H1 (cell line): ENCODE results near the gene SEC14L6. TPM values are rescaled to one million over a fixed set of nuclear protein-coding genes. Genes with fewer than 3 reads are reported as not detected.

Source experiments
- CTCF ChIA-PET: fragments of 300-600 bp; sonication (Branson Sonifier 250); formaldehyde crosslinking; loops from one replicate; lab custom pipeline; 2021; ENCODE audit not compliant: partially characterized antibody; lab: Charles Lee
- POLR2A ChIA-PET: fragments of 300-600 bp; sonication (Branson Sonifier 250); formaldehyde crosslinking; loops from one replicate; lab custom pipeline; 2021; ENCODE audit warnings: inconsistent platforms; ENCODE audit not compliant: partially characterized antibody; lab: Charles Lee
- DNase-seq, 2 experiments: peaks; one replicate each; pipeline versions ENCODE4 v3.0.0 to v3.0.0-alpha.2; 2010 to 2022; ENCODE audit warnings: low spot score in 2 of 2, low read depth in 1 of 2, mixed read lengths in 1 of 2
- FAIRE-seq: peaks from 2 replicates; lab custom pipeline; 2011; peaks lifted over from hg19 to GRCh38; lab: Jason Lieb, UNC
- H2AFZ ChIP-seq: 2 replicates; pipeline ENCODE4 v1.8.1; 2012; ENCODE audit warnings: low read length, inconsistent platforms
- H2AK5ac ChIP-seq: 2 replicates; pipeline ENCODE4 v1.6.1; 2013; ENCODE audit warnings: low read depth, low read length
- H2BK120ac ChIP-seq: replicated peaks from 2 replicates; pipeline ENCODE3; 2013; ENCODE audit warnings: low read depth, low read length, inconsistent platforms
- H2BK12ac ChIP-seq: 2 replicates; pipeline ENCODE4 v1.6.1; 2013; ENCODE audit warnings: low read depth, low read length
- H2BK15ac ChIP-seq: 2 replicates; pipeline ENCODE4 v1.6.1; 2013; ENCODE audit warnings: low read length
- H2BK20ac ChIP-seq: 2 replicates; pipeline ENCODE4 v1.6.1; 2013; ENCODE audit warnings: low read length
- H2BK5ac ChIP-seq: 2 replicates; pipeline ENCODE4 v1.6.1; 2013; ENCODE audit warnings: low read depth, low read length
- H3K14ac ChIP-seq: 2 replicates; pipeline ENCODE4 v1.6.1; 2013; ENCODE audit warnings: inconsistent platforms; ENCODE audit not compliant: insufficient read length
- H3K18ac ChIP-seq: 2 replicates; pipeline ENCODE4 v1.6.1; 2013; ENCODE audit warnings: low read length; ENCODE audit errors: extremely low read depth
- H3K23ac ChIP-seq: 2 replicates; pipeline ENCODE4 v1.6.1; 2013; ENCODE audit warnings: inconsistent platforms; ENCODE audit not compliant: insufficient read length
- H3K23me2 ChIP-seq: 2 replicates; pipeline ENCODE4 v1.6.1; 2013; ENCODE audit warnings: low read depth, low read length
- H3K27ac ChIP-seq: 2 replicates; pipeline ENCODE4 v1.6.1; 2011; ENCODE audit warnings: low read depth, low read length, inconsistent platforms
- H3K27me3 ChIP-seq, 4 experiments: replicated peaks in 1 of 4; 1 replicate in 1 of 4; 2 replicates in 3 of 4; pipeline versions ENCODE4 v1.6.1 to v1.8.1; 2011 to 2013; ENCODE audit warnings: low read length in 3 of 4, mild to moderate bottlenecking in 3 of 4, inconsistent platforms in 2 of 4, mixed read lengths in 2 of 4, moderate library complexity in 1 of 4; ENCODE audit not compliant: control insufficient read depth in 3 of 4, insufficient read depth in 3 of 4; ENCODE audit errors: extremely low read depth in 1 of 4
- H3K36me3 ChIP-seq, 4 experiments: 2 replicates each; pipeline versions ENCODE4 v1.6.1 to v1.8.1; 2011 to 2013; ENCODE audit warnings: mild to moderate bottlenecking in 4 of 4, low read length in 3 of 4, moderate library complexity in 2 of 4, control low read depth in 1 of 4, inconsistent platforms in 1 of 4; ENCODE audit not compliant: insufficient read depth in 4 of 4, control insufficient read depth in 2 of 4
- H3K4ac ChIP-seq: replicated peaks from 2 replicates; pipeline ENCODE3; 2013; ENCODE audit warnings: low read length, low read depth, mixed read lengths, inconsistent platforms; ENCODE audit not compliant: insufficient read length
- H3K4me1 ChIP-seq, 4 experiments: replicated peaks in 1 of 4; 1 replicate in 1 of 4; 2 replicates in 3 of 4; pipeline versions ENCODE4 v1.6.1 to v1.8.1; 2011 to 2013; ENCODE audit warnings: low read length in 3 of 4, inconsistent platforms in 2 of 4, mixed read lengths in 1 of 4; ENCODE audit not compliant: insufficient read depth in 4 of 4, control insufficient read depth in 3 of 4
- H3K4me2 ChIP-seq, 2 experiments: 2 replicates each; pipeline versions ENCODE4 v1.6.1 to v1.8.1; 2011 to 2013; ENCODE audit warnings: low read depth in 2 of 2, low read length in 2 of 2, control low read depth in 1 of 2, inconsistent platforms in 1 of 2, mild to moderate bottlenecking in 1 of 2; ENCODE audit not compliant: insufficient read depth in 1 of 2
- H3K4me3 ChIP-seq, 4 experiments: fragments of 200-600, 300-600 bp in 1 of 4; sonication (generic), shearing (Covaris generic), sonication (Bioruptor Twin) in 1 of 4; 2 replicates each; pipeline versions ENCODE4 v1.5.1 to v1.8.1; 2011 to 2016; ENCODE audit warnings: low read length in 4 of 4, low read depth in 3 of 4, control low read depth in 2 of 4, inconsistent platforms in 2 of 4, mild to moderate bottlenecking in 2 of 4, mixed read lengths in 1 of 4, moderate library complexity in 1 of 4; ENCODE audit not compliant: insufficient read depth in 2 of 4; ENCODE audit errors: extremely low read depth in 1 of 4
- H3K56ac ChIP-seq: replicated peaks from 2 replicates; pipeline ENCODE3; 2013; ENCODE audit warnings: low read depth, mild to moderate bottlenecking, mixed read lengths, low read length, inconsistent platforms; ENCODE audit not compliant: insufficient read length
- H3K79me1 ChIP-seq: 2 replicates; pipeline ENCODE4 v1.6.1; 2013; ENCODE audit warnings: low read depth, low read length, control low read depth
- H3K79me2 ChIP-seq, 2 experiments: 2 replicates each; pipeline versions ENCODE4 v1.6.1 to v1.8.1; 2012 to 2013; ENCODE audit warnings: low read length in 2 of 2, mild to moderate bottlenecking in 2 of 2, inconsistent platforms in 1 of 2; ENCODE audit not compliant: insufficient read depth in 2 of 2, control insufficient read depth in 1 of 2
- H3K9ac ChIP-seq, 4 experiments: replicated peaks in 1 of 4; 1 replicate in 1 of 4; 2 replicates in 3 of 4; pipeline versions ENCODE4 v1.6.1 to v1.8.1; 2011 to 2013; ENCODE audit warnings: low read depth in 3 of 4, low read length in 3 of 4, control low read depth in 2 of 4, mild to moderate bottlenecking in 2 of 4, moderate library complexity in 2 of 4, inconsistent platforms in 1 of 4; ENCODE audit errors: extremely low read depth in 1 of 4
- H3K9me3 ChIP-seq, 2 experiments: 2 replicates each; pipeline versions ENCODE4 v1.6.1 to v1.8.1; 2012 to 2013; ENCODE audit warnings: mild to moderate bottlenecking in 2 of 2, moderate library complexity in 2 of 2, control low read depth in 1 of 2, inconsistent platforms in 1 of 2, low read depth in 1 of 2, low read length in 1 of 2, mixed read lengths in 1 of 2; ENCODE audit not compliant: insufficient read depth in 2 of 2
- H4K20me1 ChIP-seq, 2 experiments: replicated peaks in 1 of 2; 2 replicates each; pipeline versions ENCODE3 to v1.8.1; 2011 to 2013; ENCODE audit warnings: inconsistent platforms in 2 of 2, low read length in 2 of 2, mild to moderate bottlenecking in 1 of 2; ENCODE audit not compliant: insufficient read depth in 2 of 2, control insufficient read depth in 1 of 2
- H4K5ac ChIP-seq: 2 replicates; pipeline ENCODE4 v1.6.1; 2013; ENCODE audit warnings: low read length, low read depth, mixed read lengths, inconsistent platforms; ENCODE audit not compliant: insufficient read length
- H4K8ac ChIP-seq: 2 replicates; pipeline ENCODE4 v1.8.0; 2013; ENCODE audit warnings: mild to moderate bottlenecking, moderate library complexity, low read length, inconsistent platforms; ENCODE audit not compliant: insufficient read depth; ENCODE audit errors: extremely low read depth
- H4K91ac ChIP-seq: replicated peaks from 2 replicates; pipeline ENCODE3; 2013; ENCODE audit warnings: low read length, mixed read lengths, inconsistent platforms; ENCODE audit not compliant: insufficient read length
- CHD1 ChIP-seq: IDR thresholded peaks from 2 replicates; pipeline ENCODE4 v1.6.1; 2012; ENCODE audit warnings: low read depth, low read length, improper control_type of control experiment
- CTCF ChIP-seq, 3 experiments: IDR thresholded peaks; 1 replicate in 2 of 3; 2 replicates in 1 of 3; pipeline versions ENCODE4 v1.5.1 to v1.6.1; 2011; ENCODE audit warnings: low read length in 3 of 3, mild to moderate bottlenecking in 3 of 3, inconsistent platforms in 2 of 3, low read depth in 1 of 3, moderate library complexity in 1 of 3; ENCODE audit not compliant: insufficient read depth in 1 of 3; ENCODE audit errors: control extremely low read depth in 1 of 3
- RAD21 ChIP-seq, 2 experiments: IDR thresholded peaks in 1 of 2; conservative IDR thresholded peaks in 1 of 2; 2 replicates each; pipeline ENCODE4 v1.6.1; 2011; ENCODE audit warnings: low read depth in 2 of 2, low read length in 2 of 2, improper control_type of control experiment in 1 of 2, inconsistent platforms in 1 of 2, mild to moderate bottlenecking in 1 of 2, moderate library complexity in 1 of 2
- SP2 ChIP-seq: IDR thresholded peaks from 2 replicates; pipeline ENCODE4 v1.6.1; 2012; ENCODE audit warnings: mild to moderate bottlenecking, low read length, inconsistent platforms
- SP4 ChIP-seq: IDR thresholded peaks from 2 replicates; pipeline ENCODE4 v1.6.1; 2012; ENCODE audit warnings: low read length, inconsistent platforms
- WGBS, 2 experiments: shearing (Covaris generic) in 1 of 2; methylation state at CpG; one replicate each; pipeline versions ENCODE4 v1.1.6 to v1.1.7; 2013 to 2015; ENCODE audit warnings: low lambda C conversion rate in 2 of 2, mixed read lengths in 2 of 2, inconsistent platforms in 1 of 2, low coverage in 1 of 2, missing lambda C conversion rate in 1 of 2; ENCODE audit not compliant: insufficient replicate concordance in 2 of 2, insufficient coverage in 1 of 2, insufficient read length in 1 of 2; ENCODE audit errors: extremely low coverage in 1 of 2, missing lambda C conversion rate in 1 of 2; 5-methylcytosine and 5-hydroxymethylcytosine counted together
- polyA plus RNA-seq, 7 experiments: library from polyadenylated mRNA; depleted of rRNA in 3 of 7; stranded (reverse) in 5 of 7; unstranded in 2 of 7; fragments of >200 nt in 5 of 7; fragments of 200-250 nt in 2 of 7; gene quantifications; 1 replicate in 5 of 7; 2 replicates in 1 of 7; 4 replicates in 1 of 7; pipeline versions ENCODE4 v1.2.1 to v1.2.3, GENCODE V29; 2011 to 2013; ENCODE audit warnings: missing spikeins in 2 of 7, mixed read lengths in 2 of 7
- total RNA-seq: library from RNA; stranded (reverse); fragmentation: NEBNext Ultra II Directional; extraction: Animal tissue kit (Norgen Biotek cat#: 25700); gene quantifications from 2 replicates; pipeline ENCODE4 v1.2.1, GENCODE V29; 2021

The SEC14L6 gene
- total and polyA plus RNA-seq, 2 of the 8 experiments (the other 6 are each of a cell fraction or from before 2014, with no cell fraction given) = 0.63 to 2.1 TPM

GRCh38 chr22:30555282-30556210 is 9.0 kb upstream of the SEC14L6 start:
- Histone ChIP-seq H3K79me1 (no peaks in the 10 kb centered on the region), H3K36me3 (peaks cover 0 to 9% (median 0%) of the 10 kb centered on the region in 4 experiments; a peak in 1 of 8 replicates), H2BK12ac (no peak overlapping the region), H4K5ac (no peak overlapping the region), H4K91ac (no peak overlapping the region)
- TF ChIP-seq CTCF (IDR thresholded peaks at IDR 0.05; ENCODE audit: control extremely low read depth in 1 of 3, insufficient read depth in 1 of 3, low read depth in 1 of 3, low read length in 3 of 3) (peak; percentile 43 to 62 (median 48)), RAD21 (IDR thresholded peaks at IDR 0.05 in 1 of 2, conservative IDR thresholded peaks at IDR 0.05 in 1 of 2; ENCODE audit: low read depth in 2 of 2, low read length in 2 of 2) (peak; percentile 77 to 85), SP2 (no peak), CHD1 (no peak), SP4 (no peak)
- TF ChIP-seq, all 59 proteins: peak for 2
- ChIA-PET CTCF (interaction anchor here (0.6 to 4.7 kb wide), 30 partner anchors 10 to 349 kb away, joined by 3 to 17 read pairs (median 5); partner anchors contain the start of gene SLC35E4), POLR2A (interaction anchor here (1.1 to 2.1 kb wide), 3 partner anchors 15 to 37 kb away, joined by 3 to 5 read pairs (median 3); partner anchors contain the start of gene PES1)
- no peak overlapping the region for H2BK15ac ChIP-seq
- FAIRE-seq = no peak
- H4K8ac ChIP-seq = no peak overlapping the region
- H3K9me3 ChIP-seq = no peaks in the 10 kb centered on the region
- H3K79me2 ChIP-seq = no peaks in the 10 kb centered on the region
- H3K27me3 ChIP-seq = no peaks in the 10 kb centered on the region
- no peak overlapping the region for H2BK5ac ChIP-seq
- no peak overlapping the region for H3K56ac ChIP-seq
- no peak overlapping the region for H3K23ac ChIP-seq
- H4K20me1 ChIP-seq = peaks cover 0 to 2% of the 10 kb centered on the region in 2 experiments
- no peak overlapping the region for H3K14ac ChIP-seq
- no peak overlapping the region for H3K4ac ChIP-seq
- peaks cover 0 to 7% (median 1%) of the 10 kb centered on the region in 4 experiments; a peak in 3 of 7 replicates for H3K4me1 ChIP-seq
- no peak overlapping the region for H3K4me3 ChIP-seq
- no peak overlapping the region for H3K18ac ChIP-seq
- no peak overlapping the region for H2AFZ ChIP-seq
- H3K9ac ChIP-seq = no peak overlapping the region
- no peak overlapping the region for H3K27ac ChIP-seq
- WGBS, 2 experiments = 95% methylated on average over 60 of the region's 73 CpGs; no CpG with 5 or more reads in 1 of the 2 experiments
- no peak overlapping the region for H2BK20ac ChIP-seq
- H2BK120ac ChIP-seq = no peak overlapping the region
- H2AK5ac ChIP-seq = no peak overlapping the region; the same call in 1 of the 2 replicates
- H3K4me2 ChIP-seq = no peak overlapping the region
- H3K23me2 ChIP-seq = no peaks in the 10 kb centered on the region
- no peak for DNase-seq
